Muscle of back (tissue), 11 donors: ENCODE measurements around the gene MRPS2. TPM values are rescaled to one million over a fixed set of nuclear protein-coding genes. Genes with fewer than 3 reads are reported as not detected.
"Not testable (repeated sequence)": the region's sequence is repeated elsewhere in the genome, so short reads cannot be mapped to it uniquely, and the experiment has no call there.

ENCODE experiments used
- DNase-seq, 3 donors: peaks; one replicate each; pipeline versions ENCODE4 v3.0.0 to v3.0.0-alpha.2; 2013
- polyA plus RNA-seq, 10 donors: library from polyadenylated mRNA; unstranded; fragments of 120-200 nt; gene quantifications; one replicate each; pipeline ENCODE4 v1.2.1, GENCODE V29; 2013; ENCODE audit not compliant: insufficient read length in 10 of 10

The MRPS2 gene
- polyA plus RNA-seq, 10 donors: 25.2 to 36.8 (median 30.2) TPM

- not testable (repeated sequence) for DNase-seq
Measured at GRCh38 chr9:135513906-135514305, 13.4 kb downstream of the MRPS2 start.

DNA sequence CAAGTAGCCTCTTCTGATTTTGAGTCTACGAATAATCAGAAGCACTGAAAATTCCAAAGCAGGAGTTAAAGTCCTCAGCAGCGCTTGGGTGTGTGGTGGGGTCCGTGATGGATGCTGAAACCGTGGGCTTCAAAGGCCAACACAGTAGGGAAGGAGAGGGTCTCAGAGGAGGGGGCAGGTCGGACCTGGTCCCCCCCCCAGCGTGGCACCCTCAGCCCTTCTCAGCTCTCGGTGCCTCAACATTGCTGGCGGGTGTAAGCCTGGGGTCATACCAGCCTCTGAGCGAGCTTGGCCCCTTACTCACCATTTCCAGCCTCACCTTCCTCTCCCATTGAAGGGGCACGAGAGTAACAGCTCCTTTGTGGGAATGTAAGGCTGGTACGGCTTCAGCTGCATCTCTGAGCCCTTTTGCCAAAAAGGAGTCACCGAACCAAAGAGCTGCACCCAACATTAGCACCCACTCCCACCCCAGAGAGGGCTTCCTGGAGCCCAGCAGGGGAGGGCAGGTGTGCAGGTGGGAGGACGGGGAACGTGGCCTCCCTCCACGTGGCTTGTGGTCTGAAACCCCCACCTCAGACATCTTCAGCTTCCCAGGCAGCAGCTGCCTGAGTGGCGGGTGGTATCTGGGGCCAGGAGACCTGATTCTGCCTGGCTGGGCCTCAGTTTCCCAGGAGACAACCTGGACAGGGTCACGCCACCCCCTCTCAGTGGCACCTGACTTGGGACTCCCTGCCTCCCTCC lies 14.0 kb downstream of the MRPS2 start:
- DNase-seq: no peak

- no peak for DNase-seq
Measured at GRCh38 chr9:135515083-135515951, 14.8 kb downstream of the MRPS2 start.

GRCh38 chr9:135516132-135516860 lies 15.8 kb downstream of the MRPS2 start:
- DNase-seq: no peak

DNA sequence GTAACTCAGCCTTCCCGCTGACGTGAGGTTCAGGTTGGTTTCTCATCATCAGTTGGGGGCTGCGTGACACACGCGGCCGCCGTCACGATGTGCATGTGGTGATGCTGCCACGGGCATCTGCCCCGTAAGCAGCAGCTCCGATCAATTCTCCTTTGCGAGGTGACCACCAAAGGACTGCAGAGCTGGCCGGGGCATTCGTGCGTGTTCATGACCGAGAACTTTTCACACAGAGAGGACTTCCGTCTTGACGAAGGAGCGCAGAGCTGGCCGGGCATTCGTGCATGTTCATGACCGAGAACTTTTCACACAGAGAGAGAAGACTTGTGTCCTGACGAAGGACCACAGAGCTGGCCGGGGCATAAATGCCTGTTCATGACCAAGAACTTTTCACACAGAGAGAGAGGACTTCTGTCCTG lies 16.9 kb downstream of the MRPS2 start:
- no peak for DNase-seq

DNA sequence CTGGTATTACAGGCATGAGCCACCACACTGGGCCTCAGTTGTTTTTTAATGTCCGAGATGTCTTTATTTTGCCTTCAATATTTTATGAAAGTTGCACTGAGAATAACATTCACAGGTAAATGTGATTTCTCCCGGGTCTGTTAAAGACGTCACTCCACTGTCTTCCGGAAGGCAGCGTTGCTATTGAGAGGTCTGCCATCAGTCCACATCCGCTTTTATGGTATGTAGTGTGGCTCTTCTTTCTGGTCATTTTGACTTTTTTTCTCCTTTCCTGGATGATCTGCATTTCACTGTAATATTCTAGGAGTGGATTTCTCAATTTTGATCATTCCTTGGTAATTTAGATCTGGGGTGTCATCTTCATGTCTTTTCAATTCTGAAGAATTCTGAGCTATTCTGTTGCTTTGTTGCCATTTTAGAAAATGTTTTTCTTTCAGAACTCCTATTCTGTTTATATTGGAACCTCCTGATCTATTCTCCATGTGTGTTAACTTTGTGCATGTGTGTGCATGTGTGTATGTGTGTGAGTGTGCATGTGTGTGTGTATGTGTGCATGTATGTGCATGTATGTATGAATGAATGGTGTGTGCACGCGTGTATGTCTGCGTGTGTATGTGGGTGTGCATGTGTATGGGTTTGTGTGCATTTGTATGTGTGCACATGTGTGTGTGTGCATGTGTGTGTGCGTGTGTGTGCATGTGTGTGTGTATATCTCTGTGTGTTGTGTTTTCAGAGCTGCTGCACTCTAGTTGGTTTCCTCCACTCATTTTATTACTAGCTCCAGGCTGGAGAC lies 18.9 kb downstream of the MRPS2 start:
- DNase-seq: no peak

- no peak for DNase-seq
Measured at GRCh38 chr9:135520916-135521607, 20.6 kb downstream of the MRPS2 start, which contains the start of gene LCN1. Gene LCN1 (plus strand): TSS chr9:135521440. CDS start chr9:135521498, 58 bp downstream.

DNA sequence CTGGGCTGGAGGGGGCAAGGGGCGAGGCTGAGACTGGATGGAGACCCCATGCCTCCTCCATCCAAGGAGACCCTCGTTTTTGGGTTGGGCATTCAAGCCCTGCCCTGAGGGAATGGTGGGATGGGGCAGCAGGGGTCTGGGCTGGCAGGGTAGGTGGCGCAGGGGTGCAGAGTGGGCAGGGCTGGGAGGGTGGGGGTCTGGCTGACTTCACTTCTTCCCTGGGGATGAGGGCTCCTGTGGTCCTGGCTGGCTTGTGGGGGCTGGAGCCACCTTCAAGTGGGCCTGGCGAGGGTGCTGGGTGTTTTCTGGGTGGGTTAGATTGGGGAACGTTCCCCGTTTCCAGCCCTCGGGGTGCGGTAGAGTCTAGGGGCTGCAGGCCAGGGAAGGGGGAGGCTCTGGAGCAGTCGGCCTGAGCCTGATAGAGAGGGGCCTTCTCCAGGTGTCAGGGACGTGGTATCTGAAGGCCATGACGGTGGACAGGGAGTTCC lies 21.2 kb downstream of the MRPS2 start:
- no peak for DNase-seq

- DNase-seq: no peak
Measured at GRCh38 chr9:135522137-135522877, 21.8 kb downstream of the MRPS2 start.

DNA sequence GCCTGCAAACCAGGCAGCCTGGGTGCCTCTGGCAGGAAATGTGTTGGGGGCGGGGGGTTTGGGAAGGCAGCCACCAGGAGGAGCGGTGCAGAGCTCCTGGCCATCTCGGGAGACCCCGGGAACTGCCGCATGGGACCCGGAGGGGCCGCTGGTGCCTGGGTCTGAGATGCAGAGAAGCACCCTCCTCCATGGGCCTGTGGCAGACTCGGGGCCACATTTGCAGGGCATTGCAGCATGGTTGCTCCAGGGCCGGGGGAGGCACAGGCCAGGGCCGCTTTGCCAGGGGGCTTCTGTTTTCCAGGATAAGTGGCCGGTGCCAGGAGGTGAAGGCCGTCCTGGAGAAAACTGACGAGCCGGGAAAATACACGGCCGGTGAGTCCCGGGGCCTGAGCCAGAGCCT lies 22.4 kb downstream of the MRPS2 start:
- no peak for DNase-seq

DNA sequence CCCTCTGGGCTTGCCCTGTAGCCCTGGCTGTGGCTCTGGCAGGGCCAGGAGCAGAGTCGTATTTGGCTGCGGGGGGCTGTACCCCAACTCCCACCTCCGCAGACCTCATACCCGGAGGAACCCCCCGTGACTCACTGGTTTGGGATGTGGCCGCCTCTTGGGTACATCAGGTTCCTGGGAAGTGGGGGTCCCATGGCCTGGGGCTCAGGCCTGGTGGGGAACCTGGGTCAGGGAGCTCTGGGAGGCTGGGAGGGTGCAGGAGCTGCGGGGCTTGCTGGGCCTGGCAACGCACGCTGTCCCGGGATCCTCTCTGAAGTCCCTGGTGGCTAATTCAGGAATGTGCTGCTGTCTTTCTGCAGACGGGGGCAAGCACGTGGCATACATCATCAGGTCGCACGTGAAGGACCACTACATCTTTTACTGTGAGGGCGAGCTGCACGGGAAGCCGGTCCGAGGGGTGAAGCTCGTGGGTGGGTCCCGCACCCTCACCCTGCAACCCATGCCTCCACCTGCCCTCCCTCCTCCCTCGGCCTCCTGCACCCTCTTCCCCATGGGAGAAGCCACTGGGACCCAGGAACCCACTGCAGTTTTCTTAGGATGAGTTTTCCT lies 23.1 kb downstream of the MRPS2 start:
- no peak for DNase-seq

DNA sequence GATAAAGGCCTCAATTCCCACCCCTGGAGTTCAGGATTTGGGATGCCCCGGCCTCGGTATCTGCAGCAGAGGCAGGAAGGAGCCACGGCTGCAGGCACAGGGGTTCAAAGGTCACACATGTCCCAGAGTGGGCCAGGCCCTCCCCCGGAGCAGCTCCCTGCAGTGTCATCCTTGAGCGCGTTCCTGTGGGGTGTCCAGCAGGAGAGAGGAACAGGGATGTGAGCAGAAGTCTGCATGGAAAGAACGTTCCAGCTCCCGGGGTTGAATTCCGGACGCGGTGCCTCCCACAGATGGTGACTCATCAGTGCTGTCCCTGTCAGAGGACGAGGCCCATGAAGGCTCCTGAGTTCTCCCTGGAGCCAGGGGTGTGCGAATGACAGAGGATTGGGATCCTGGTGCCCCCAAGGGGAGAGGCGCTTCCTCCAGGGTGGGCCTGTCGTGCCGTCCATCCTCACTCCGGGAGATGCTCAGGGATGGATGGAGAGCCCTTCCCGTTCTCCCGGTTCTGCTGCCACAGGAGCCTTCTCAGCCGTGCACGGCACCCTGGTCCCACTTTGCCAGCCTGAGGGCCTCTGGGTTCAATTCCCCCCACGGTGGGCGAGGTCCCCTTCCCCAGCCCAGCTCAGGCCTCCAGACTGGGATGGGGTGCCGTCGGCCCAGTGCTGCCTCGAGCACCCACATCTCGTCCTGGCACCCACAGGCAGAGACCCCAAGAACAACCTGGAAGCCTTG lies 23.8 kb downstream of the MRPS2 start:
- no peak for DNase-seq

GRCh38 chr9:135525241-135526088 lies 25.0 kb downstream of the MRPS2 start:
- DNase-seq: no peak

DNA sequence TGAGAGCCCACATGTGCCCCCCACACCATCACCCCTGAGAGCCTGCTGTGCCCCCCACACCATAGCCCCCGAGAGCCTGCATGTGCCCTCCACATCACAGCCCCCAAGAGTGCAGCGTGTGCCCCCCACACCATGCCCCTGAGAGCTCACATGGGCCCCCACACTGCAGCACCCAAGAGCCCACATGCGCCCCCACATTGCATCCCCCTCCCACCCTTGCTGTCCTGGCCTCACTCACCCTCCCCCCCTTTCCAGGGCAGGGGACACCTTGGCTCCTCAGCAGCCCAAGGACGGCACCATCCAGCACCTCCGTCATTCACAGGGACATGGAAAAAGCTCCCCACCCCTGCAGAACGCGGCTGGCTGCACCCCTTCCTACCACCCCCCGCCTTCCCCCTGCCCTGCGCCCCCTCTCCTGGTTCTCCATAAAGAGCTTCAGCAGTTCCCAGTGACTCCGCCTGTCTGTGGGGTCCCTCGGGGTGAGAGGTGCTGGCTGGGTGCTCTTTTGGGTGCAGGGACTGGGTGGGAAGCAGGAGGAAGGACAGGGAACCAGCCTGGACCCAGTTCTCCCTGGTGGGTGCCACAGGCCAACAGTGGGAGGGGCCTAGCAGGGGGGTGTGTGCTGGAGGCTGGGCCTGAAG lies 25.7 kb downstream of the MRPS2 start:
- DNase-seq: no peak

GRCh38 chr9:135526730-135527571 lies 26.5 kb downstream of the MRPS2 start:
- no peak for DNase-seq

GRCh38 chr9:135528842-135529435 lies 28.5 kb downstream of the MRPS2 start:
- not testable (repeated sequence) for DNase-seq
